Testis (tissue), 3 donors: ENCODE measurements around the gene SHB. TPM values are rescaled to one million over a fixed set of nuclear protein-coding genes. Genes with fewer than 3 reads are reported as not detected.

Experiments
- DNase-seq: peaks from one replicate; pipeline ENCODE4 v3.0.0-alpha.2; 2019
- H3K27ac ChIP-seq, 2 donors: fragments of 200-600 bp; sonication (generic); one replicate each; pipeline ENCODE4 v1.5.1; 2019
- H3K27me3 ChIP-seq: fragments of 200-600 bp; sonication (generic); one replicate; pipeline ENCODE4 v1.5.1; 2019
- H3K36me3 ChIP-seq: fragments of 200-600 bp; sonication (generic); one replicate; pipeline ENCODE4 v1.5.1; 2017; ENCODE audit warnings: low read depth; ENCODE audit errors: missing control alignments
- H3K4me1 ChIP-seq: fragments of 200-600 bp; sonication (generic); one replicate; pipeline ENCODE4 v1.5.1; 2019
- H3K4me3 ChIP-seq, 2 donors: fragments of 200-600 bp; sonication (generic); one replicate each; pipeline ENCODE4 v1.5.1; 2017 to 2019
- H3K9me3 ChIP-seq: fragments of 200-600 bp; sonication (generic); one replicate; pipeline ENCODE4 v1.5.1; 2017
- CTCF ChIP-seq, 3 experiments: fragments of 450-650 bp in 2 of 3; fragments of 200-600 bp in 1 of 3; sonication (generic) in 1 of 3; IDR thresholded peaks; one replicate each; pipeline ENCODE4 v1.5.1; 2016 to 2019; ENCODE audit warnings: antibody characterized with exemption in 3 of 3, mild to moderate bottlenecking in 2 of 3, moderate library complexity in 1 of 3
- POLR2A ChIP-seq: fragments of 450-650 bp; IDR thresholded peaks from one replicate; pipeline ENCODE4 v1.6.1; 2017; ENCODE audit warnings: antibody characterized with exemption, mild to moderate bottlenecking, moderate library complexity
- WGBS, 2 donors: methylation state at CpG; one replicate each; pipeline ENCODE4 v1.1.5; 2018; 5-methylcytosine and 5-hydroxymethylcytosine counted together
- intact Hi-C: fragments of 100-400 bp; cut with DNase I; formaldehyde crosslinking; loops from one replicate; pipeline ENCODE4 v1.15.1; 2023; ENCODE audit warnings: low total_unique reads
- polyA plus RNA-seq: library from polyadenylated mRNA; stranded (reverse); fragments of 350-450 nt; fragmentation: Illumina TruSeq; extraction: RNeasy Lipid Tissue Mini Kit (QIAGEN cat#74804); gene quantifications from one replicate; pipeline ENCODE4 v1.2.3, GENCODE V29; 2014; ENCODE audit warnings: low read depth, low replicate concordance; ENCODE audit not compliant: insufficient read depth
- total RNA-seq, 2 donors: library from RNA; depleted of rRNA; stranded (reverse); fragments of >200 nt; gene quantifications; one replicate each; pipeline ENCODE4 v1.2.3, GENCODE V29; 2016

SHB gene
- total and polyA plus RNA-seq, 3 donors from 2014 or later = 8.6 to 22.3 (median 21.2) TPM

DNA sequence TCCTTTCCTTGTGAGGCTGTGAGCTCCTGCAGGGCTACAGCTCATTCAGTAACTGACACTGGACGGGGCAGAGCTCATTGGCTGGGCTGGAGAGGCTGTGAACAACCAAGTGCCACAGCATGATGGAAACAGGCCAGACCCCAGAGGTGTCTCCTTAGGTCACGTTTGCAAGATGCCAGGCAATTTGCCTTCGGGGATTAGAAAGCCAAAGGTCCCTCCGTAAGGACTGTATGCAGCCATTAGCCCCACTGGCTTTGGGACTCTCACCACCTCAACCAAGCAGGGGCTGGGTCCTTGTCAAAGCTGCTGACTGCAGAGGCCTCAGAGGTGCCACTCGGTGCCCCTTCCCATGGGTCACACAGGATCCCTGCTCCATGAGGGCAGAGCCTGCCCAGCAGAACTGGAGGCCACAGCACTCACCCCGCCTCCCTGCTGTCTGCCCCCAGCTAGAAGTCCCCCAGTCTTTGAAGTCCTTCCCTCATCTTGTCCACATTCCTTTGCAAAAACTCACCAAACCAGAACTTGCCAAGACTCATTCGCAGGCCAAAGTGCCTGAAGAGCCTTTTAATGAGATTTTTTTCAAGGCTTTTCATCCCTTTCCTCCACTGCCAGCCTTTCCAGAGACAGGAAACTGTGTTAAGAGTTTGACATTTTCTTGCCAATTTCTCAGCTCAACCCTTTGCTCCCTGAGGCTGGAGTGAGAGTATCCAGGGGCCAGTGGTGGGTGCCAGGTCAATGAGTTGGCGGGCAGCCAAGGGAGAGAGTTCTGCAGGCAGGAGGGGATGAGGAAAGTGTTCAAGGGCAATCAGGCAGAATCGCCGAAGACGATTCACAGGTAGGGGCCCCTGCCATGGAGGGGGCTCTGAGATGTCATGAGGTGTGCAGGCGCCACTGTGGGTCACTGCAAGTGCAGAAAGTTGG is 125.4 kb downstream of the SHB start:
- Histone ChIP-seq H3K36me3 (no peaks in the 10 kb centered on the region), H3K27me3 (no peaks in the 10 kb centered on the region), H3K9me3 (no peaks in the 10 kb centered on the region), H3K4me3 (no peak overlapping the region), H3K4me1 (no peaks in the 10 kb centered on the region), H3K27ac (no peak overlapping the region)
- no peak for TF ChIP-seq POLR2A
- TF ChIP-seq CTCF (IDR thresholded peaks at IDR 0.05) = no peak
- intact Hi-C loops = no loop called here
- WGBS, 2 donors = 65 to 69% methylated on average over 6 to 12 of the region's 12 CpGs
- DNase-seq = no peak

DNA sequence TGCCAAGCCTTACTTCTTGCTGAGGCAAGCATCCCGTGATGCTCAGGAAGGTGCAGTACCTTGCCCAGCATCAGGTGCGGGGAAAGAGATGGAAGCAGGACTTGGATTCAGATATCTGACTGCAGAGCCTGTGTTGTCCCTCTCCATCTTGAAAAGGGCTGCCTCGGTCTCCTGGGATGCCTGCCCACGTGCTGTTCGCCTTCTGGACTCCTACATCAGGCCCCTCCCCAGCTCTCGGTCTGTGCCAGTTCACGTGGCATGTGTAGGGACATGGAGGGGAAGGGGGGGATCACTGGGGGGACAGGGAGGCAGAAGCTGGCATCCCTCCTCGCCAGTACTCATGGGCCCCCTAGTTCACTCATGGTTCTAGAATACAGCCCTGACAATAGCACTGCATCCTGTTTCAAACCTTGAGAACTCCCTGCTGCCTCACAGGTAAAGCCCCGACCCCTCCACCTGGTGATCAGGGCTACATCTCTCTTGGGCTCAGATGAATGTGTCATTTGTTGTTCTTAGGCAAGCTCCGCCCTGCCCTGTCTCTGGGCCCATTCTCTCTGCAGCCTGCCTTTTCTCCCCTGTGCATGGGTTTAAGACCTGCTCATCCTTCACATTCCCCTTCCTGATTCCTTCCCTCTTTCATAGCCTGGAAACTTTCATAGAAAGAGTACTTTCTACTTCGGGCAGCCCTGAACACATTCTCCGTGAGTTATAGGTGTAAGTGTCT is 126.2 kb downstream of the SHB start:
- DNase-seq = no peak
- TF ChIP-seq CTCF (IDR thresholded peaks at IDR 0.05) (no peak), POLR2A (no peak)
- Histone ChIP-seq H3K4me3 (no peak overlapping the region), H3K27ac (no peak overlapping the region), H3K27me3 (no peaks in the 10 kb centered on the region), H3K9me3 (no peaks in the 10 kb centered on the region), H3K4me1 (no peaks in the 10 kb centered on the region), H3K36me3 (no peaks in the 10 kb centered on the region)
- WGBS, 2 donors = 92% methylated on average over 10 to 12 of the region's 12 CpGs
- intact Hi-C loops = no loop called here

- Histone ChIP-seq H3K27me3 (no peaks in the 10 kb centered on the region), H3K9me3 (no peaks in the 10 kb centered on the region), H3K4me3 (no peak overlapping the region), H3K27ac (no peak overlapping the region), H3K4me1 (no peaks in the 10 kb centered on the region), H3K36me3 (no peaks in the 10 kb centered on the region)
- no peak for DNase-seq
- no peak for TF ChIP-seq POLR2A
- no peak for TF ChIP-seq CTCF (IDR thresholded peaks at IDR 0.05)
- 100% methylated on average over 2 of the region's 2 CpGs for WGBS, 2 donors
- intact Hi-C loops = no loop called here
Measured at GRCh38 chr9:37941253-37941652, 127.8 kb downstream of the SHB start.

DNA sequence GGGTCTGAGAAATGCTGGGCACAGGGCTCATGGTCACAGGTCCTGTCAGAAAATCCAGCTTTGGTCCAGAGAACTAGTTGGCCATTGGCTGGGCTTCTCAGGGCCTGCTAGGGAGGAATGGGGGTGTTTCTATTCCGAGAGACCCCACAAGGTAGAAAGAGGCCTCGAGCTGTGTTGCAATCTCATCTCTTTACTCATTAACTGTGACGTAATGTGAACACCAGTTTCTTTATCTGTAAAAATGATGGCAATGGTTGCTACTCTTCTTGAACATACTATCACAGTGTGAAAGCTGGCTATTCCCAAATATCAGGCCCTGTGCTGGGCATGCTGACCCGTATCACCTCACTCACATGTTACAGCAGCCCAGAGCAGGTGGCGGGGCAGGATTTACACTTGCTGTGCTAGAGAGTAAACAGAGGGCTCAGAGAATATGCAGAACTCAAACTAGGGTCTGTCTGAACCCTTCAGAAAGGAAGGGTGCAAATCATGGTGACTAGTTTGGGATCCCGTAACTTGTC is 129.4 kb downstream of the SHB start:
- WGBS, 2 donors = 84 to 95% methylated on average over 6 of the region's 6 CpGs
- Histone ChIP-seq H3K9me3 (no peaks in the 10 kb centered on the region), H3K27me3 (no peaks in the 10 kb centered on the region), H3K4me3 (no peak overlapping the region), H3K36me3 (no peaks in the 10 kb centered on the region), H3K27ac (no peak overlapping the region), H3K4me1 (no peaks in the 10 kb centered on the region)
- TF ChIP-seq POLR2A (no peak), CTCF (IDR thresholded peaks at IDR 0.05) (no peak)
- intact Hi-C loops = no loop called here
- DNase-seq = no peak
